ENCODE data around the gene SLC9A5.

DNA sequence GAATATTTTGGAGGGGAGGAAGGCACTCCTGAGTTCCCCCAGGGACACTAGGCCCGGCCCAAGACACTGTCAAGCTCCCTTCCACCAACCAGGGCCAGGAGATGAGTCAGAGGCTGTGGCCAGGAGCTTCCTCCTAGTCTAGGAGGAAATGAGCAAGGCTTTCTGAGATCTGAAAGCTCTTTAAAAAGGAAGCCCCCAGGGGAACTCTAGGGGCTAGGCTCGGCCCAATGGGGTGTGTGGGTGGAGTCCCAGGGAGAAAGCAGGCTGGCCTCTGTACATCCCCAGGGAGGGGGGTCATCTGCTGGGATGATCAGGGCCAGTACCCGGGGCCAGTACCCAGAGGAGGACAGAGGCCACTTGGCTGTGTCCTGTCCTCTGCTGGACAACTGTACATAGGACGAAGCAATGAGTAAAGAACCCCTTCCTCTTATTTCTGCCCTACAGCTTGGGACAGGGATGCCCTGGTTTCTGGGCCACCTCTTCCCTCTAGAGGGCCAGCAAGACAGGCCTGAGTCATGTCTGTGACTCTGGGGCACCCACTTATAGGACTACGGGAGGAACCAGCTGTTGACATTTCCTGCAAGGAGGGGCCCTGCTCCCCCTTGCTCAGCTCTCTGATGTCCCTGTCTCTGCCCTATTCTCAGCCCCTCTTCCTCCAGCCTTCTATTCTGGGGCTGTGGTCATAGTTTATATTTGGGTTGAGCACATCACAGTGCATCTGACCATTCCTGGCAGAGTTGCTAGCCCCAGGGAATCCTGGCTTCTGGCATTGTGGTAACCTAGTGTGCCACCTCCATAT is 4.2 kb upstream of the SLC9A5 start:
- TF ChIP-seq, protein P1, sequence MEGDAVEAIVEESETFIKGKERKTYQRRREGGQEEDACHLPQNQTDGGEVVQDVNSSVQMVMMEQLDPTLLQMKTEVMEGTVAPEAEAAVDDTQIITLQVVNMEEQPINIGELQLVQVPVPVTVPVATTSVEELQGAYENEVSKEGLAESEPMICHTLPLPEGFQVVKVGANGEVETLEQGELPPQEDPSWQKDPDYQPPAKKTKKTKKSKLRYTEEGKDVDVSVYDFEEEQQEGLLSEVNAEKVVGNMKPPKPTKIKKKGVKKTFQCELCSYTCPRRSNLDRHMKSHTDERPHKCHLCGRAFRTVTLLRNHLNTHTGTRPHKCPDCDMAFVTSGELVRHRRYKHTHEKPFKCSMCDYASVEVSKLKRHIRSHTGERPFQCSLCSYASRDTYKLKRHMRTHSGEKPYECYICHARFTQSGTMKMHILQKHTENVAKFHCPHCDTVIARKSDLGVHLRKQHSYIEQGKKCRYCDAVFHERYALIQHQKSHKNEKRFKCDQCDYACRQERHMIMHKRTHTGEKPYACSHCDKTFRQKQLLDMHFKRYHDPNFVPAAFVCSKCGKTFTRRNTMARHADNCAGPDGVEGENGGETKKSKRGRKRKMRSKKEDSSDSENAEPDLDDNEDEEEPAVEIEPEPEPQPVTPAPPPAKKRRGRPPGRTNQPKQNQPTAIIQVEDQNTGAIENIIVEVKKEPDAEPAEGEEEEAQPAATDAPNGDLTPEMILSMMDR (conservative IDR thresholded peaks at IDR 0.05; ENCODE audit: low read depth, low read length): peak; percentile 14; the same call in 1 of the 2 replicates
- TF ChIP-seq EZH2 (IDR thresholded peaks at IDR 0.05; ENCODE audit: low read length, unreplicated experiment): no peak

All from PC-3 (cell line).